GM18507 (cell line): ENCODE data around the gene GNAT1.
"Not testable (repeated sequence)": the region's sequence is repeated elsewhere in the genome, so short reads cannot be mapped to it uniquely, and the experiment has no call there.

Experiments used
- DNase-seq: peaks from one replicate; pipeline ENCODE4 v3.0.0; 2011; ENCODE audit warnings: low read depth; ENCODE audit not compliant: insufficient read length; ENCODE audit errors: extremely low spot score
- FAIRE-seq: peaks from 2 replicates; lab custom pipeline; 2011; peaks lifted over from hg19 to GRCh38; lab: Jason Lieb, UNC

GNAT1 gene

DNA sequence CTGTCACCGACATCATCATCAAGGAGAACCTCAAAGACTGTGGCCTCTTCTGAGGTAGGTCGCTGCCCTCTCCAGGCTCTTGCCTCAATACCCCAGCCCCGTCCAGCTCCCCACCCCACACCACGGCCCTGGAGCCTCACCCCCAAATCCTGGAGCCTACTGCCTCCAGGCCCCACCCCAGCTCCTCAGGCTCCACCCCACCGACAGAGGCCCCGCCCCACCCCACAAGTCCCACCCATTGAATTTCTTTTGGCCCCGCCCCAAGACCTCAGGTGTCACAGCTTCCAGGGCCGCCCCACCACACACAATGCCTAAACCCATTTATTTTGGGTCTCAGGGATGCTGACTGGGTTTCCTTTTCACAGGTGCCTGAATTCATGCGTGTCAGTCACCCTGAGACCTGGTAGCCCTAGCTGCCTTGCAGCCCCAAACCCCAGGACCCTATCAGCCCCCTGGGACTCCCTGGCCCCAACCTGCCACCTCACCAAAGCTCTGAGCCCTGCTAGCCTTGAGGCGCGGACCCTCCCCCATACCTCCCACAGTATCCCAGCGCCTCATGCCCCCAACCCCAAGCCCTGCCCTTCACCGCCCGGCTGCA is 3.6 kb downstream of the GNAT1 start:
- peak; percentile 38 for DNase-seq
- FAIRE-seq = no peak

DNA sequence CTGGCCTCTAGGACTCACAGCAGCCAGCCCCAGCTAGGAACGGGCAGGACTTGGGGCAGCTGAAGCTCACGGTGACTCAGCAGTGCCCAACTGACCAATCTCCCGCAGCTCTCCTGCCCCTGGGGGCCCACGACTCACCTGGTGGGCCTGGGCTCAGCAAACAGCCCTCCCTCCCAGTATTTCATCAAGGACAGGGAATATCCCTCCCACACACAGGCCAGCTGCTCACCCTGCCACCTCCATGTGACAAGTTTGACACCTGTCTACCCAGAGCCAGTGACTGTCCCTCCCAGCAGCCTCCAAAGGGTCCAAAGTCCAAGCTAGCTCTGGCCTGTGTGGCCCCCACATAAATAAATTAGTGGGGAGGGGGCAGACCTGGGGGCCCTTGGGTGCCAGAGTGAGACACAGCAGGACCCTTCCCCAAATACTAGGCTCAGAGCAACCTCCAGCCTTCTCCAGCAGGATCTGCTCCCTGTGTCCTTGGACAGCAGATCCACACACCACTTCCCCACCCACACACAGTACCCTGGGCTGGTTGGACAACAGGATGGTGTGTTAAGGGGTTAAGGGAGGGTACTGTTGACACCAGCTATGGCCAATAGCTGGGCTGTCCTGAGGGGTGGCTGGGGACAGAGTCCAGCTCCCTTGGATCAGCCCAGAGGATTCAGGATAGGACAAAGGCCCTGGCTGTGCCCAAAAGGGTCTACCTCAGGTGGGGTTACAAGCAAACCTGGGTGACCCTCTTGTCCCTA is 4.3 kb downstream of the GNAT1 start:
- FAIRE-seq = no peak

DNA sequence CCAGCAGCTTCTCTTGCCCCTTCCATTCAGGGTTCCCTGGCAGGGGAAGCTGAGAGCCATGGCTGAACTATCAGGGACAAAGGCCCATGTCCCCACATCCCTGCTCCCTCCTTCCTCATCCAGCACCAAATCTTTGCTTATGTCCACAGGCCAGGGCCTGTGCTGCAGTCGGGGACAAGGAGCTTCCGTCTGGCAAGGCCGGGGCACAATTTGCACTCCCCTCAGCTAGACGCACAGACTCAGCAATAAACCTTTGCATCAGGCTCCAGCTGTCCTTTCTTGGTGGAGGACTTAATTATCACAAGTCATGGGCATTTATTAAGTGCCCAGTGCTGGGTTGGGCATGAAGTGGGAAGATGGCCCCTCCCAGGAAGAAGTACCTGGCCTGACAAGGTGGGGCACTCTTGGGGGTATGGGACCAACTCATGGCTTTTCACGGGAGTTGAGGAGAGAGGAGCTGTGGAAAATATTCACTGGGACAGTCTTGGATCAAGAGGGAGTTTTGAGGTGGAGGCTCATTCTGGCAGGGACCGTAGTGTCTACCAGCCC is 4.9 kb downstream of the GNAT1 start:
- FAIRE-seq = no peak
- DNase-seq = no peak

More for the DNA sequence above, 4.3 kb downstream of the GNAT1 start:
- no peak for DNase-seq

DNA sequence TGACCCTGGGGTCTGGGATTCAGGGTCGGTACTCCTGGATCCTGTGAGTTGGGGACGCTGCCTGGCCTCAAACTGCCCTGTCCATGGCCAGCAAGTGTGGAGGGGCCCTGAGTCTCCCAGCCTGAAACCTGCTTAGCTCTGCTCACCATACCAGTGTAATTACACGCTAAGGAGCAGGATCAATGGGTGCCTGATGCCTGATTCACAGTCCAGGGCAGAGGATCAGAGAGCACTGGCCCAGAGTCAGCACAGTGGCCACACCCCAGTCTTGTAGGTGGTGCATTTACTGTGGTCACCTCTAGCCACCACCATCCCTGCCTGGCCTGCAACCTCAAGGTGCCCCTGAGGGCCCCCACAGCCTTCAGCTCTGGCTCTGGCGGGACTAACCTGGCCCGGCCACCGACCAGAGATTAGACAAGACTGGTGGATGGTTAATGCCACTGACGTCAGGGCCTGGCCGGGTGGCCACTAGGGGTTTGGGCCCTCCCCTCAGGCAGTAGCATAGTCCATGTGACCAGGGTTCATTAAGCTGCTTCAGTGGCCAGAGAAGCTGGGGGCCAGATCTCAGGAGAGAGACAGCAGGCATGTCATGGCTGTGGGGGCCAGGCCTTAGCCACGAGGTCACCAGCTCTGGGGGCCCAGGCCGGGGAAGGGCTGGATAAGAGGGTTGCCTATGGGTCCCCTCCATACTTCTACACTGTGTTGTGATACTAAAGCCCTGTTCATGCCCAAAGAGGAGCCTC is 10.3 kb downstream of the GNAT1 start:
- DNase-seq = no peak
- FAIRE-seq = no peak

DNA sequence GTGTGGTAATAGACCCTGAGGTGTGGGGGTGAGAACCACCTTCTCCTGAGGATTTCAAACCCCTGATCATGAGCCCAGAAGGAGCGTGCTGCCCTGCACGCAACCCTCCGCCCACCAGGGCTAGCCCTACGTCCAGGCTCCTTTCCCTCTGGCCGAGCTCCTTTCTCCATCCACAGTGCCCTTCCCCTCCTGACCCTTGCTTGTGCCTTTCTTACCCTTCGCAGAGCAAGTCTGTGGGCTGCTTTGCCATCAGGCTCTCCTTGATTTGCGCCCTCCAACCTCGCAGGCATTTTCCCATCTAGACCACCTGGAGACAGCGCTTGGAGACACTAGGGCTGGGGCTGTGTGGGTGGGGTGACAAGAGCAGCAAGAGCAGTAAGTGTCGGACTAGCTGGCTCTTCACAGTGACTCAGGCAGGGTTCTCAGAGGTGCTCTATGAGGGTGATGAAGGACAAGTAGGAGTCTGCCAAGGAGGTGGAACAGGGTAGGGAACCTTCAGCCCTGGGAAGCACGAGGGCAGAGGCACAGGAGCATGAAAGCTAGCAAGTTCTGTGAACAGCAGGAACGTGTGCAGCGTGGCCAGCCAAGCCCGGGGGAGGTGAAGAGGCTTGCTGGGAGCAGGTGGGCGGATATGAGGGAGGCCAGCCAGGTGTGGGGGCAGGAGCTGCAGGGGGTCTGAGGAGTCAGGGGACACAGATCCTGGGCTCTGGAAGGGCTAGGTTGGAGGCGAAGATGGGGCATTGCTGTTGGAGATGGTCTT is 11.1 kb downstream of the GNAT1 start:
- DNase-seq (no peak), FAIRE-seq (no peak)

DNA sequence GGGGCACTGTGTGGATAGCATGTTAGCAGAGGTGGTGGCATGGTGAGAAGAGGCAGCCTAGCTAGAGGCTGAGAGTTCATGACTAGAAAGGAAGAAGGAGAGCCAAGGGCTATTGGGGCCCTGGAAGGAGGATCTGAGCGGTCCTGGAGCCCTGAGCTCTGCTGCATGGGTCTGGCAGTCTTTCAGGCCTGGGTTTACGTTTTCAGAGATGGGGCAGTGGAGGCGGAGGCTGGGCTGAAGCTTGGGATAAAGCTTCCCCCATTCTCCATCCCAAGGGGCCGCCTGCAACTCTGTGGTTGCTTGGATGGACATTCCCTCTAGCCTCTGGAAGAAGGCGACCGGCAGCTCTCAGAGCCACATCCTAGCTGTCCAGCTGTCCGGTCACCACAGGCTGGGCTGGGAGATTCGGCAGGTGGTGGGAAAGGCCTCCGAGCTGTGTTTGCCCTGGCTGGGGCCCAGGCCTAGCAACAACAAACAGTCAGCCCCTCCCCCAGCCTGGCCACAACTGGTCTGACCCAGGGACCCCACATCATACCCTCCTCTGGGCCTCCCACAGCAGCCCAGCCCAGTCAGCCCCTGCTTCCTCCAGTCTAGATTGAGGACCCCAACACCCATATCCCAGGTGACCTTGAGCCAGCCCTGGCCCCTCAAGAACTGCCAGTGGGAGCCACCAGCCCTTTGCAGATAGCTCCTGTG is 11.9 kb downstream of the GNAT1 start:
- FAIRE-seq (no peak), DNase-seq (no peak)

DNA sequence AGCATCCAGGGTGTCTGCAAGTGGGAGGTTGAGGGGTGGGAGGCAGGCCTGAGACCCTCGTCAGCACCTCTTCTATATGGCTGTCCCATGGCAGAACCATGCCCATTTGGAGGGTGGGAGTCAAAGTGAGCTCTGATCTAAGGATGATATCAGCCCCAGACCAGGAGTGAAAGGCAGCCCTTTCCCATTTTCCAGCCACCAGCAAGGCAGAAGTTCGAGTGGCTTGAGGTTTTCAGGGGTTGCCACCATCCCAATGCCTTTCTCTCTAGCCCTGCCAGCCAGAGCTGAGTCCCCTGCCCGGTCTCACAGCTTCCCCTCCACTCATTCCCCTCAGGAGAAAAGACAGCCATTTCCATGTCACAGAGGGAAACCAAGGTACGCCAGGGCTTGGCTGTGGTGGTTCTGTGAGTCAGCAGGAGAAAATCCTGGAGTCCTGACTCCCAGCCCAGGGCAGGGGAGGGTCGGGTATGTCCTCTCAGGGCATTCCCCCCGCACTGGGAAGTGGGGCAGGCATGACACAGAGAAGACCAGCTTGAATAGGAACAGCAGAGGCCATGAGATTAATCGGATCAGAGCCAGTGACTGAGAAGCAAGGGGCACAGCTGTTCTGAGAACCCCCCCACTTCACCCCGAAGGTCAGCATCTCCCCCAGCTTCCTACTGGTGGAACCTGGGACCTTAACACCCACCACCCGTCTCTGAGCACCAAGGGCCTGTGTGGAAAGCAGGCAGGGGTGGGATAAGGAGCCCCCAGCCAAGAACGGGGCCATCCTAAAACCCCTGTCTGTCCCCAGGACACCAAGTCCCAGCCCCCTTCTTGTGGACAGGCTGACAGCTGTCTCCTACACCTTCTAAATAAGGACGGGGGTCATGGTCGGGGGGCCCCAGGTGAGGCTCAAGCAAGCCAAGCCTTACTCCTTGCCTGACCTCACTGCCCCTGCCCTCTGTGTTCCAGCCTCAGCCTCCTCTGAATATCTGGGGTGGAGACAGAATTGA is 12.7 kb downstream of the GNAT1 start:
- DNase-seq = no peak
- no peak for FAIRE-seq

DNA sequence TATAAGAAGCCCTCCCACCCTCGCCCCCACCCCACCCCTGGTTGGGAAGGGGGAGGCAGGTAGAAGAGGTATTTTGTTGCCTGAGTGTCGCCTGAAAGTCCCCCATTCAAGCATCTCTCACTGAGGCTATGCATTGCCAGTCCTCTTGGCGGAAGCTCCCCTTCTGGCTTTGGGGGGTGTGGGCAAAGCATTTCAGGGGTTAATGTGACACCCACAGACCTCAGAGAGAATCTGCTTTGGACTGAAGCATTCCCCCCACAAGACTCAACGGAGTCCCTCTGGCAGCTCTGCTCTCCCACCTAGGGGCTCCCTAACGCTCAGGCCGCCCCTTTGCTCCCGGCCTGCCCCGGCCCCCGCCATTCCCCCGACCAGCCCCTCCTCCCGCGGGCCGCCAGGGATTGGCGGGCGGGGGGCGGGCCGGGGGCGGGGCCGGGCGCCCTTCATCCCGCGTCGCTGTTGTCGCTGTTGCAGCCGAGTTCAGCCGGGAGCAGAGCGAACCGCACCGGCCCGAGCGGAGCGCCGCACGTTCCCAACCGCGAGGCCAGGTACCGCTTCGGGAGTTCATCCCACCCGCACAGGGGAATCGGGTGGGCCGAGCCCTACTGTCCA is 13.5 kb downstream of the GNAT1 start, which contains the start of gene SLC38A3:
Gene SLC38A3 (plus strand): TSS at position 468 of the 609 bp plus-strand sequence. CDS start 8,929 bp downstream, outside the sequence.
- no peak for DNase-seq
- FAIRE-seq = no peak

DNA sequence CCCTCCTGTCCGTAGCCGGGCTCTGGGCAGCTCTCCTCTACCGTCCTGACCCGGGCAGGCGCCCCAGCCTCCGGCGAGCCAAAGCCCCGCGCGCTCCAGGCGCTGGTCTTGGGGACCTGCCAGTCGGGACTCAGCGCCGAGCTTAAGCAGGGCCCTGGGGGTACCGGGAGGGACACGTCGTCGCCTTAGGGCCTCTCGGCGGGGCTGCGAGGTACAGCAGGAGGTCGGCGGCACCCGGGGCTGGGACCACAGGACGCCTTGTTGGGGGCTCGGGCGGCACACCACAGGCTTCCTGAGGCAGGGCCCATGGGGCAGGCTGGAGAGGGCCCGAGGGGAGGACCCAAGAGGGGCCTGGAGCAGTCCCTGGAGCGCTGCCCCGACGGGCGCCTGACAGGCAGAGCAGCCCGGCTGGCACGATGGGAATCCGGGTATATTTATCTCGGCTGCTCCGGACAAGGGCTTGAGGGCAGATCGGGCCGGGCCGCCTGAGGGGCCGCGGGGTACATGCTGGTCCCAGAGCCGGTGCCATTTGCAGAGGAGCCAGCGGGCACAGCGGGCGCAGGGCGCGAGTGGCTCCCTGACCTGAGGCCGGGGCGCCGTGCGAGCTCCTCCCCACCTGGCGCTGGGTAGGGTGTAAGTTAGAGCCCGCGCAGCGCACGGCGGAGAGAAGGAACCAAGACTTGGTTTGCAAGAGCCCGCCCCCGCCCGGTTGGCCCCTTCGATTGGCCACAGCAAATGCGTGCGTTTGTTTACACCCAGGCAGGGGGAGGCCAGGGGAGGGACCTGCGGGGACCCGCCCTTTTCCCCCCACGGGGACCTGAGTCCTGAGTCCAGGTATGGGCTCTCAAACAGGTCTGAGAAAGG is 14.2 kb downstream of the GNAT1 start:
- no peak for DNase-seq
- no peak for FAIRE-seq

DNA sequence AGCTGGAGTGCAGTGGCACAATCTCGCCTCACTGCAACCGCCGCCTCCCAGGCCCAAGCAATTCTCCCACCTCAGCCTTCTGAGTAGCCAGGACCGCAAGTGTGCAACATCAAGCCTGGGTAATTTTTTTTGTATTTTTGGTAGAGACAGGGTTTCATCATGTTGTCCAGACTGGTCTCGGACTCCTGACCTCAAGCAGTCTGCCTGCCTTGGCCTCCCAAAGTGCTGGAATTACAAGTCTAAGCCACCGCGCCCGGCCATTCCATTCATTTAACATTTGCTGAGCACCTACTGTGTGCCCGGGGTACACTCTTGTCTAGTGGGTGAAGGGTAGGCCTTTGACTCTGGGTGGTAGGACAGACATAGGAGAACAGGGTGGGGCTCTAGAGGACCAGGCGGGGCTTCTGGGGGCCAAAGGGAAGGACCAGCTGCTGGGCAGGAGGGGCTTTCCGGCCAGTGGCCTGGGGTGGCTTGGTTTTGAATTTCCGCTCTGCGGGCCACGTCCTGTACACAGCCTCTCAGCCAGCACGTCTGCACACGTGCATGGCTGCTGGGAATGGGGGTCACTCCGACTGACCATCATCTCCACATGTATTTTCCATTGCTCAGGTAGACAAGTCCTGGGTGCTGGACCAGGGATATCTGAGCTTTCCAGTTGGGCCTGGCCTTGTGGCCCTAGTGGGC is 16.1 kb downstream of the GNAT1 start:
- DNase-seq (no peak), FAIRE-seq (no peak)

DNA sequence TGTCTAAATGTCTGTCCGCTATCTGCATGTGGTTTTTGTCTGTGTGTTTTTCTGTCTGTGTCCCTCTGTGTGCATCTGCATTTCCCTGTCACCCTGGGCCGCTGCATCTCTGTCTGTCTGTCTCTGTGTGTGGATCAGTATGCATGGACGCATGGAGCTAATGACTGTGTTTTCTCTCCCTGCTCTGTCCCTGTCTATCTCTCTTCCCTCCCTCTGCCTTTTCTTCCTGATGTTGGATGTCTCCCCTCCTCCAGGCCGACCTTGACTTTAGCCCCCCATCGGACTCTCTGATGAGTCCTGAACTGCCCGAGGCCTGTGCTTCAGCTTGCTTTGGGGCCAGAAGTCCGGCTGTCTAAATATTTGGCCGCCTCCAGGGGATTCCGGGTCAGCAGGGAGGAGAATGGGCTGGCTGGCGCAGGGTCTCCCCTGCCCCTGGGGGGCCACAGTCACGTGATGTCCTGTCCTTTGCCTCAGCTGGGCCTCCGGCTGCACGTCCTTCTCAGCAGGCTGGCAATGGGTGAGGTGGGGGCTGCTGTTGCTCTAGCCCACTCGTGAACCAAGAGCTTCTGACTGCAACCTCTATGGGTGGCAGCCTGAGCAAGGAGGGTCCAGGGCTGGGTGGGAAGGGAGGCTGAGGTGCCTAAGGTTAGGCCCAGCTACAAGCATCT is 17.4 kb downstream of the GNAT1 start:
- no peak for FAIRE-seq
- DNase-seq = no peak

DNA sequence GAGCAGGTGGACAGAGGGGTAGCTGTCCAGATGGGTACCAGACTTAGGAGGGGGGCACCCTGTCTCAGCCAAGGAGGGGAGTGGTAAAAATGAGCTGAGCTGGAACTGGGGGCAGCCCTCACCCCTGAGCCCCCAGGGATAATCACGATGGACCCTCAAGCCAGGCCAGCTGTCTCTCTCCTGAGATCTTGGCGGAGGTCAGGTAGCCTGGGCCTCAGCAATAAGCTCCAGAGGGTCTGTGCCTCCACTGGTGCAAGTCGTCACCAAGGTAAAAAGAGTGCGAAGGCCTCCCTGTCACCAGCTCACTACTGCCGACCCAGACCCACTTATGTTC is 18.7 kb downstream of the GNAT1 start:
- FAIRE-seq = no peak
- no peak for DNase-seq

DNA sequence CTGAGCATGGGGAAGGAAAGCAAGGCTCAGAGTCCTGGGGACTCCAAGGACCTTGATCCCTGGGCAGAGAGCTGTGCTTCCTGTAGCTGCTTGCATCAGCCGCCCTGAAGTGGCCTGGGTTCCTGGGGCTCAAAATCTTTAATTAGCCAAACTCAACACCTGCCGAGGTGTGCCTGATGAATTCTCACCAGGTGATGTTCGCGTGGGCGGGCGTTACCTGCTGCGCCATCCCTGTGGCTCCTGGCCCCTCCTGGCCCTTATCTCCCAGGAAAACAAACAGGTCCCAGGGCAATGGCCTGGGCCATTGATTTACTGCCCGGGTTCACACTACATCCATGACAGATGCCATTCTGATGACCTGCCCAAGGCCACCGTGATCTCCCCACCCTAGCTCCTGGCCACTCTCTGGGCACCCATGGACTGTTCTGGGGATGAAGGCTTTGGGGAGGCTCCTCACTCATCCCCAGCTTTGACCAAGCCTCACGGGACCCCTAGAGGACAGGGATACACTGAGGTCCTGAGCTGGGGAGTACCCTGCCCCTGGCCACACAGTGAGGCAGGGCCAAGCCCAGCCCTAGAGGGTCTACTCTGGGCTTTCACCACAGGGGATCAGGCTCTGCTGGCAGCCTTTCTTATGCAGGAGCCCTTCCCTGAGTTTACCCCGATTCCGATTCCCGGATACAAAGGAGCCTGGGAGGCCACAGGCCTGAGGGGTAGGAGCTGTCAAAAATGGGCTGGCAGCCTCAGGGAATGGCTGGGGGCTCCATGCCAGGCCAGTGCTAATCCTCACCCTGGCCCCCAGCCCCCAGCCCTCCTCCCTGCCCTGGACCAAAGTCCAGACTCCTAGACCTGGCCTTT is 19.3 kb downstream of the GNAT1 start:
- FAIRE-seq (no peak), DNase-seq (no peak)

DNA sequence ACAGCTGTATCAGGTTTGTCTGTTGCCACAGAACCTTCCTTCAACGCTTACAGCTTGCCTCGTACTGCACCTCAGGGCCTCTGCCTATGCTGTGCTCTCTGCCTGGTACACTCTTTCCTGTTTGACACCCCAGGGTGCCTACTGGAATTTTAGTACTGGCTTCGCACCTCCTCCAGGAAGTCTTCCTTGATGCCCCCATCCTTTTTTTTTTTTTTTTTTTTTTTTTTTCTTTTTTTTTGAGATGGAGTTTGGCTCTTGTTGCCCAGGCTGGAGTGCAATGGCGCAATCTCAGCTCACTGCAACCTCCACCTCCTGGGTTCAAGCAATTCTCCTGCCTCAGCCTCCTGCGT is 19.9 kb downstream of the GNAT1 start:
- not testable (repeated sequence) for DNase-seq, FAIRE-seq

DNA sequence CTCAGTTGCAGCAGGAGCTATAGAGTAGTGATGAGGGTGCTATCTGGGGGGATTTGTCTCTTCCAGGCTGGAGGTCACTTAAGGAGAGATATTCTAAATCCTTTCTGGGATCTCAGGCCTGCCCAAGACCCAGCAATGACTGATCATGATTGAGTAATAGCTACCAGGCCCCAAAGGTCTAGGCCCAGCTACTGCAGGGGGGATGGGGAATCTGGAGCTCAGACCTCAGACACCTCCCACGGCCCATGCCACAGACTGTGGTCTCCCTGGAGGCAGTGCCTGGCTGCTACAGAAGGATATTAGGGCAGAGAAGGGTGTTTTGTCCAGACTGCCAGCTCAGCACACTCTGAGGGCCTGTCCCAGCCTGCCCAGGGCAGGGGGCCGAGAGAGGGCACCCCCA is 20.5 kb downstream of the GNAT1 start:
- FAIRE-seq = no peak

More for the DNA sequence above, 20.5 kb downstream of the GNAT1 start:
- no peak for DNase-seq
